Hepatocyte (in vitro differentiated cells): Measurements from ENCODE around the gene MFAP5.

Experiments used
- CTCF ChIP-seq: fragments of 200-600 bp; sonication (generic); IDR thresholded peaks from 2 replicates; pipeline ENCODE4 v1.5.1; 2016; ENCODE audit warnings: antibody characterized with exemption, mild to moderate bottlenecking; ENCODE audit not compliant: poor library complexity
- EZH2 ChIP-seq: fragments of 200-600 bp; sonication (generic); IDR thresholded peaks from 2 replicates; pipeline ENCODE4 v1.6.1; 2016; ENCODE audit warnings: antibody characterized with exemption, mild to moderate bottlenecking, borderline replicate concordance
- EZH2phosphoT487 ChIP-seq: fragments of 200-600 bp; sonication (generic); IDR thresholded peaks from one replicate; pipeline ENCODE4 v1.6.1; 2018; ENCODE audit warnings: antibody characterized with exemption, mild to moderate bottlenecking, low read depth, moderate library complexity; ENCODE audit not compliant: unreplicated experiment, severe bottlenecking

- TF ChIP-seq CTCF, result no peak
- TF ChIP-seq EZH2, result no peak
- TF ChIP-seq EZH2phosphoT487, result no peak
Observed at GRCh38 chr12:8668441-8668840, 5.8 kb upstream of the MFAP5 start.
